ENCODE measurements around the gene N4BP2L2.

- TF ChIP-seq EZH2 (IDR thresholded peaks at IDR 0.05; ENCODE audit: borderline replicate concordance, low read depth, low read length, severe bottlenecking) (no peak), CTCF (IDR thresholded peaks at IDR 0.05; ENCODE audit: borderline replicate concordance, extremely low read depth, low read length, poor library complexity, severe bottlenecking) (no peak)
These were observed 83.0 kb downstream of the N4BP2L2 start for GRCh38 chr13:32455594-32455903.
